Measurements from ENCODE around the gene PGBD2.
"Not testable (repeated sequence)": the region's sequence is repeated elsewhere in the genome, so short reads cannot be mapped to it uniquely, and the experiment has no call there.

PGBD2 gene

DNA sequence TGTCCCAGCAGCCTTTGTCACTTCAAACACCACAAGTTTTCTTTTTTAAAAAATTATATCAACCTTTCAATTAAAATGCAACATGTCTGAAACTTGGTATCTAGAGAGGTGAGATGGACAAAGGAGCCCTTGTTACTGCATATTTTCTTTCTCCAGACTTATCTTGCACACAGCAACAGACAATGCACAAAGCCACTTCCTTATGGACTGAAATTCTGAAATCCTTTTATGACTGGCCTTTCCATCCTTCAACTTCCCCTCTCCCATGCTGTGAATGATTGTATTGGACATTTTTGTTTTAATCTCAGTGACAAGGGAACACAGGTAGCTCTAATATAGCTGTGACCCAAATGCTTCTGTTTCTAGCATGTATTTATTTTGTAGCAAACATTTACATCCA lies 22.1 kb downstream of the PGBD2 start:
- not testable (repeated sequence) for DNase-seq

DNA sequence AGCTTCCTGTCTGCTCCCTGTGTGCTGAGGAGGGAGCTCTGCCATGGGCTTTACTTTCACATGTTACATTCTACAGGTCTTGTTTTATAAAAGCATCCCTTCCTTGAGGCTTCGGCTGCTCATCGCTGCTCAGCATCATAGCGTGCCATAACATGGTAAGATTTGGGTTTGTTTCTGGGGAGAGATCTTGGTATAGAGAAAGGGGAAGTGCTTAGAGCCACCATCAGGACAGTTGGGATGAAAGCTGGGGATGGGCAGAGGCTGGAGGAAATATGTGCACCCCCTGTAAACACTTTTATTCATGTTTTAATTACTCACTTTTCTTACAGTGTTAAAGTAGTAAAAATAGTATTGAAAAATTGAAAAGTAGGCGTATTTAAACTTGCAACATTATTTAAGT lies 24.0 kb downstream of the PGBD2 start:
- not testable (repeated sequence) for DNase-seq

DNA sequence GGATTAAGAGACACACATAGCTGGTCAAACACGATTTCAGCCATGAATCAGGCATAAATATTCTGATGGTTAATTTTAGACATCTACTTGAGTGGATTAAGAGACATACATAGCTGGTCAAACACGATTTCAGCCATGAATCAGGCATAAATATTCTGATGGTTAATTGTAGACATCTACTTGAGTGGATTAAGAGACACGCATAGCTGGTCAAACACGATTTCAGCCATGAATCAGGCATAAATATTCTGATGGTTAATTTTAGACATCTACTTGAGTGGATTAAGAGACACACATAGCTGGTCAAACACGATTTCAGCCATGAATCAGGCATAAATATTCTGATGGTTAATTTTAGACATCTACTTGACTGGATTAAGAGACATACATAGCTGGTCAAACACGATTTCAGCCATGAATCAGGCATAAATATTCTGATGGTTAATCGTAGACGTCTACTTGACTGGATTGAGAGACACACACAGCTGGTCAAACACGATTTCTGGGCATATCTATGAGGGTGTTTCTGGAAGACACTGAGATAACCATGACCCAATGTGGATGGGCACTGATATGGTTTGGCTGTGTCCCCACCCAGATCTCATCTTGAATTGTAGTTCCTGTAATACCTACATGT lies 32.3 kb downstream of the PGBD2 start:
- not testable (repeated sequence) for DNase-seq

DNA sequence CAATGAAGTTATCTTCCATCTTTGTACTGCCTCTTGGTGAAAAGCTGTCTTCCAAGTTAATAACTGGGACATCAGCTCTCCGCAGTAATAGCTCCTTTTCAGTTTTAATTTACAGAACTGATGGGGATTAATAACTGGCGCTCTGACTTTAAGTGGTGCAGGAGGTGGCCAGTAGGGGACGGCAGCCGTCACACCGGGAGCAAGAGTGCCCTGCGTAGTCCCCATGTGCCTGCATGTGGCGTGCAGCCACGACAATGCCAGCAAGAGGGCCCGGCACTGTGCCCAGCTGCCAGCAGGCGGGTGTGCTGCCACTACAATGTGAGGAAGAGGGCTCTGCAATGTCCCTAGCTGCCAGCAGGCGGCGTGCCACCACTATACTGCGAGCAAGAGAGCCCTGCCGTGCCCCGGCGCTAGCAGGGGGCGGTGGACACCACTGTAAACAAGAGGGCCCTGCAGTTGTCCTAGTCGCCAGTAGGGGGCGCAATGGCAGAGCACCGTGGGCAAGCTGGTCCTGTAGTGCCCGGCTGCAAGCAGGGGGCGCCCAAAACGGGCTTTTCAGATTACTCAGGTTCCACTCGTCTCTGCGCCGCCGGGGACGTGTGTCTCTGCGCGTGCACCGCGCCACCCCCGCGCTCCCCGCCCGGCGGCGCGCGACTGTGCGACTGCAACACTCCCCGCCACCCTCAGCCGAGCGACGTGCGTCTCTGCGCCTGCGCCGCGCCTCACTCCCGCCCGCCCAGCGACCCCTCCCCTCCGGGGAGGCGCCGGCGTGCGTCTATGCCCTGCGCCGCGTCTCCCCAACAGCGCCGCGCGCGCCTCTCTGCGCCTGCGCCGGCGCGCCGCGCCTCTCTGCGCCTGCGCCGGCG lies 38.3 kb downstream of the PGBD2 start:
- not testable (repeated sequence) for DNase-seq

DNA sequence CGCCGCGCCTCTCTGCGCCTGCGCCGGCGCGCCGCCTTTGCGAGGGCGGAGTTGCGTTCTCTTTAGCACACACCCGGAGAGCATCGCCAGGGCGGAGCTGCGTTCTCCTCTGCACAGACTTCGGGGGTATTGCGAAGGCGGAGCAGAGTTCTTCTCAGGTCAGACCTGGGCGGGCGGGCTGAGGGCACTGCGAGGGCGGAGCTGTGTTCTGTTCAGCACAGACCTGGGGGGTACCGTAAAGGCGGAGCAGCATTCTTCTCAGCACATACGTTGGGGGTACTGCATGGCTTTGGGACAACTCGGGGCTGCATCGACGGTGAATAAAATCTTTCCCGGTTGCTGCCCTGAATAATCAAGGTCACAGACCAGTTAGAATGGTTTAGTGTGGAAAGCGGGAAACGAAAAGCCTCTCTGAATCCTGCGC lies 39.0 kb downstream of the PGBD2 start:
- not testable (repeated sequence) for DNase-seq

DNA sequence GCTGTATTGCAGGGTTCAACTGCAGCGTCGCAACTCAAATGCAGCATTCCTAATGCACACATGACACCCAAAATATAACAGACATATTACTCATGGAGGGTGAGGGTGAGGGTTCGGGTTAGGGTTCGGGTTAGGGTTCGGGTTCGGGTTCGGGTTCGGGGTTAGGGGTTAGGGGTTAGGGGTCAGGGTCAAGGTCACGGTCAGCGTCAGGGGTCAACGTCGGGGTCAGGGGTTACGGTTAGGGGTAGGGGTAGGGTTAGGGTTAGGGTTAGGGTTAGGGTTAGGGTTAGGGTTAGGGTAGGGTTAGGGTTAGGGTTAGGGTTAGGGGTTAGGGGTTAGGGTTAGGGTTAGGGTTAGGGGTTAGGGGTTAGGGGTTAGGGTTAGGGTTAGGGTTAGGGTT lies 39.4 kb downstream of the PGBD2 start:
- DNase-seq = not testable (repeated sequence)

DNA sequence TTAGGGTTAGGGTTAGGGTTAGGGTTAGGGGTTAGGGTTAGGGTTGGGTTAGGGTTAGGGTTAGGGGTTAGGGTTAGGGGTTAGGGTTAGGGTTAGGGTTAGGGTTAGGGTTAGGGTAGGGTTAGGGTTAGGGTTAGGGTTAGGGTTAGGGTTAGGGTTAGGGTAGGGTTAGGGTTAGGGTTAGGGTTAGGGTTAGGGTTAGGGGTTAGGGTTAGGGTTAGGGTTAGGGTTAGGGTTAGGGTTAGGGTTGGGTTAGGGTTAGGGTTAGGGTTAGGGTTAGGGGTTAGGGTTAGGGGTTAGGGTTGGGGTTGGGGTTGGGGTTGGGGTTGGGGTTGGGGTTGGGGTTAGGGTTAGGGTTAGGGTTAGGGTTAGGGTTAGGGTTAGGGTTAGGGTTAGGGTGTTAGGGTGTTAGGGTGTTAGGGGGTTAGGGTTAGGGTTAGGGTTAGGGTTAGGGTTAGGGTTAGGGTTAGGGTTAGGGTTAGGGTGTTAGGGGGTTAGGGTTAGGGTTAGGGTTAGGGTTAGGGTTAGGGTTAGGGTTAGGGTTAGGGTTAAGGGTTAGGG lies 39.9 kb downstream of the PGBD2 start:
- DNase-seq = not testable (repeated sequence)
